HUES64 (cell line): ENCODE measurements around the gene UBL7.

Experiments
- H3K27ac ChIP-seq: 2 replicates; pipeline ENCODE4 v1.7.0; 2013; ENCODE audit warnings: low read depth, low read length, inconsistent platforms
- H3K27me3 ChIP-seq: 2 replicates; pipeline ENCODE4 v1.6.1; 2013; ENCODE audit warnings: mild to moderate bottlenecking, low read length; ENCODE audit not compliant: insufficient read depth
- H3K36me3 ChIP-seq: 2 replicates; pipeline ENCODE4 v1.6.1; 2013; ENCODE audit warnings: mild to moderate bottlenecking, low read length; ENCODE audit not compliant: insufficient read depth
- H3K4me1 ChIP-seq: 2 replicates; pipeline ENCODE4 v1.6.1; 2013; ENCODE audit warnings: mild to moderate bottlenecking, low read length, moderate library complexity; ENCODE audit not compliant: insufficient read depth
- H3K4me3 ChIP-seq: 2 replicates; pipeline ENCODE4 v1.5.1; 2013; ENCODE audit warnings: mild to moderate bottlenecking, low read length, moderate library complexity
- H3K9ac ChIP-seq: 2 replicates; pipeline ENCODE4 v1.6.1; 2013; ENCODE audit warnings: mild to moderate bottlenecking, low read depth, low read length
- H3K9me3 ChIP-seq: 2 replicates; pipeline ENCODE4 v1.6.1; 2013; ENCODE audit warnings: low read depth, low read length; ENCODE audit not compliant: insufficient read depth
- WGBS: fragments of 150-250, 120-280 bp; methylation state at CpG from one replicate; pipeline ENCODE4 v1.1.7; 2013; ENCODE audit warnings: missing lambda C conversion rate; 5-methylcytosine and 5-hydroxymethylcytosine counted together

The UBL7 gene

GRCh38 chr15:74449095-74449494, 11.9 kb downstream of the UBL7 start:
- peaks cover 71% of the 10 kb centered on the region for H3K36me3 ChIP-seq
- H3K9me3 ChIP-seq = no peaks in the 10 kb centered on the region
- H3K9ac ChIP-seq = no peak overlapping the region
- no peak overlapping the region for H3K4me3 ChIP-seq
- H3K27ac ChIP-seq = no peak overlapping the region
- WGBS = 95% methylated on average over 7 of the region's 7 CpGs
- H3K4me1 ChIP-seq = peaks cover 10% of the 10 kb centered on the region
- no peaks in the 10 kb centered on the region for H3K27me3 ChIP-seq

GRCh38 chr15:74445816-74446763, 14.9 kb downstream of the UBL7 start:
- Histone ChIP-seq H3K4me1 (no peaks in the 10 kb centered on the region), H3K9me3 (no peaks in the 10 kb centered on the region), H3K9ac (no peak overlapping the region), H3K27ac (no peak overlapping the region), H3K36me3 (peaks cover 54% of the 10 kb centered on the region), H3K27me3 (no peaks in the 10 kb centered on the region), H3K4me3 (no peak overlapping the region)
- 94% methylated on average over 8 of the region's 9 CpGs for WGBS

- H3K9ac ChIP-seq = no peak overlapping the region
- peaks cover 42% of the 10 kb centered on the region for H3K36me3 ChIP-seq
- 92% methylated on average over 8 of the region's 8 CpGs for WGBS
- H3K9me3 ChIP-seq = no peaks in the 10 kb centered on the region
- no peaks in the 10 kb centered on the region for H3K27me3 ChIP-seq
- no peak overlapping the region for H3K27ac ChIP-seq
- no peak overlapping the region for H3K4me3 ChIP-seq
- no peaks in the 10 kb centered on the region for H3K4me1 ChIP-seq
Measured at GRCh38 chr15:74444106-74445062, 16.6 kb downstream of the UBL7 start.

- Histone ChIP-seq H3K27ac (no peak overlapping the region), H3K27me3 (no peaks in the 10 kb centered on the region), H3K36me3 (peaks cover 31% of the 10 kb centered on the region), H3K9me3 (no peaks in the 10 kb centered on the region), H3K4me3 (no peak overlapping the region), H3K9ac (no peak overlapping the region), H3K4me1 (no peaks in the 10 kb centered on the region)
- 86% methylated on average over 14 of the region's 14 CpGs for WGBS
Measured at GRCh38 chr15:74443100-74443909, 17.7 kb downstream of the UBL7 start.

GRCh38 chr15:74442604-74443003, 18.4 kb downstream of the UBL7 start:
- Histone ChIP-seq H3K4me3 (no peak overlapping the region), H3K36me3 (peaks cover 24% of the 10 kb centered on the region), H3K9ac (no peak overlapping the region), H3K4me1 (no peaks in the 10 kb centered on the region), H3K27me3 (no peaks in the 10 kb centered on the region), H3K27ac (no peak overlapping the region), H3K9me3 (no peaks in the 10 kb centered on the region)
- WGBS = 78% methylated on average over 3 of the region's 3 CpGs

GRCh38 chr15:74442063-74442462, 18.9 kb downstream of the UBL7 start:
- Histone ChIP-seq H3K4me3 (no peak overlapping the region), H3K36me3 (peaks cover 22% of the 10 kb centered on the region), H3K27ac (no peak overlapping the region), H3K9ac (no peak overlapping the region), H3K27me3 (no peaks in the 10 kb centered on the region), H3K4me1 (no peaks in the 10 kb centered on the region), H3K9me3 (no peaks in the 10 kb centered on the region)
- 89% methylated on average over 3 of the region's 3 CpGs for WGBS

- H3K4me1 ChIP-seq = no peaks in the 10 kb centered on the region
- H3K9ac ChIP-seq = no peak overlapping the region
- no peak overlapping the region for H3K27ac ChIP-seq
- WGBS = 89% methylated on average over 6 of the region's 6 CpGs
- peaks cover 17% of the 10 kb centered on the region for H3K36me3 ChIP-seq
- no peak overlapping the region for H3K4me3 ChIP-seq
- no peaks in the 10 kb centered on the region for H3K9me3 ChIP-seq
- no peaks in the 10 kb centered on the region for H3K27me3 ChIP-seq
Measured at GRCh38 chr15:74441248-74441941, 19.6 kb downstream of the UBL7 start.

GRCh38 chr15:74438721-74439316, 22.1 kb downstream of the UBL7 start:
- no peak overlapping the region for H3K4me3 ChIP-seq
- 0% methylated on average over 2 of the region's 2 CpGs for WGBS

GRCh38 chr15:74438206-74438605, 22.8 kb downstream of the UBL7 start:
- WGBS = 78% methylated on average over 2 of the region's 2 CpGs
- Histone ChIP-seq H3K9ac (no peak overlapping the region), H3K4me3 (no peak overlapping the region), H3K4me1 (peaks cover 10% of the 10 kb centered on the region; the same call in 1 of the 2 replicates), H3K36me3 (no peaks in the 10 kb centered on the region), H3K9me3 (no peaks in the 10 kb centered on the region), H3K27ac (no peak overlapping the region), H3K27me3 (0 out of 2 replicates have a peak, but pooled peaks cover 4% of the 10 kb centered on the region)

More at GRCh38 chr15:74438721-74439316, 22.1 kb downstream of the UBL7 start:
- Histone ChIP-seq H3K4me1 (peaks cover 10% of the 10 kb centered on the region; the same call in 1 of the 2 replicates), H3K27ac (no peak overlapping the region), H3K36me3 (no peaks in the 10 kb centered on the region), H3K27me3 (0 out of 2 replicates have a peak, but pooled peaks cover 4% of the 10 kb centered on the region), H3K9me3 (no peaks in the 10 kb centered on the region), H3K9ac (no peak overlapping the region)
